Non-pigmented ciliary epithelial cell (primary cell): Measurements from ENCODE around the gene C2orf15.
A peak's percentile ranks its signal among the peaks of the same experiment; 100 is the strongest.
"Not testable (repeated sequence)": the region's sequence is repeated elsewhere in the genome, so short reads cannot be mapped to it uniquely, and the experiment has no call there.

Experiments
- DNase-seq: peaks from one replicate; pipeline ENCODE4 v3.0.0-alpha.2; 2010; ENCODE audit warnings: low read depth

Gene C2orf15, protein sequence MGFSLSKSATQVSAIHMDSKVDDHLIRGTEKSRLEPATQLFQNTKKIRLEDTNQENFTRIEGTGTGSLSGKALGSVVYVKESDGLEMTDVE

DNA sequence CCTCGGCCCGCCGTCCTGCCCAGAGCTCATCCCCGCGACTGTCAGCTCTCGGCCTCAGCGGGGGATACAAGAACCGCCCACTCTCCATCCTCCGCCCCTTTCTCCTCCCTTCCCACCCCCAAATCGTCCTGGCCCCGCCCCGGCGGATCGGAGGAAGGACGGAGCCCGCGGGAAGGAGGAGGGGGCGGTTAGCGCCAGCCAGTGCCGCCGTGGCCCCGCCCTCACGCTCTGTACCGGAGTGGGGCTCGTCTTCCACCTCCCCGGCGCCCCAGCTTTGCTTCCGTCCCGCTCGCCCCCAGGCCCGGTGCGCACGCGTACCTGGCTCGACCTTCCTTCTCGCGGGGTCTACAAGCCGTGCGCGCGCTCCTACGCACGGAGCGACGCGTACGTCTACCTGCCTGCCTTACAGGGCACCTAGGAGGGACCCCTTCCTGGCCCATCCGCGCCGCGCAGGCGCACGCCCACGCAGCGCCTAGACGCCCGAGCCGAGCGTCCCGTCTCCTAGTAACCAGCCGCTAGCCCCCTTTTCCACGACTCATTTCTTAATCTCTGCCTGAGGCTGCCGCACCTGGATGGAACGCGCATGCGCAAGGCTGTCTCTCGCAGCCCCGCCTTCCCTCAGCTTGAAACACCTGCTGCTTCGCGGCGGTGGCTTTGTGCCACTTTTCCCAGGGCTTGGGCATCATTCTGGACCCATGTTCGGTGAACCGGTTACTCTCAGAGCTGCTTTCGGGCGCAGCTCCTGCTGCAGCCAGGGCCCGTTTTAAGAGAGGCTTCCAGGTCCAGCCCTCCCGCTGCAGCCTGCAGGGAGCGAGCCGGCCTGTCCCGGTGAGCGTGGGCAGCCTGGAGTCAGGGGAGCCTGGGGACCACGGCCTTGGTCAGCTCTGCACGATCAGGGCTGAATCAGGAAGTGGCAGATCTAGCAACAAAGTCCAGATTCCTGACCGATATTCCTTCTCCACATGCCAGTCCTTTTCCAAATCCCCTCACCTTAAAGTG lies at the start of gene C2orf15:
TSS of gene C2orf15 (plus strand) at position 598 of the 999 bp plus-strand sequence. CDS start 8,852 bp downstream, outside the sequence.
- DNase-seq, result peak; percentile 37

DNA sequence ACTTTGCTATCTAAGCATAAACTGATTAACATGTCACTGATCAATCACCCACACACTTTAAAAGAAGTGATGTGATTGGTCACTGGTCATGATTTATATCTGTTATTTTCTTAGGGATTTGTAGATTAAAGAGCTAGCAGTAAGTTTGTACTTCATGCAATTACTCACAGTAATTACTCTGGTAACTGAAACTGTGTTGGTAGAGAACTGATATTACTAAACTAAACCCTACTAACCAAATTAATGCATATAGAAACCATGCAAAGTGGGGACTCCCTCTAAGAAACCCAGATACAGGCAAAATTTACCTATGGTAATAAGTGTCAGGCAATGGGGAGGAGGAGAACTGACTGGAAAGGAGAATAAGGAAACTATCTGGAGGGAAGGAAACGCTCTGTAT lies 44.8 kb upstream of the C2orf15 start:
- DNase-seq, result no peak

DNA sequence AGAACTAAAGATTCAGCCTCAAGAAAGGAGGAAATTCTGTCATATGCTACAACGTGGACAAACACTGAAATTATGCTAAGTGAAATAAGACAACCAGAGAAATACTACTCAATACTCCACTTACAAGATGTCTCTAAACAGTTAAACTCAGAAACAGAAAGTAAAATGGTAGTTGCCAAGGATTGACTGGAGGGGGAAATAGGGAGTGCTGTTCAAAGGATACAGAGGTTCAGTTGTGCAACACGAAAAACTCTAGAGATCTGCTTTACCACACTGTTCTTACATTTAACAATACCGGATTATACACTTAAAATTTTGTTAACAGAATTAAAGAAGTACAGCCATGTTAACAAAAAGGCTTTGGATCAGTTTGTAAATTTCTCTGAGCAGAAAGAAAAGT lies 39.8 kb upstream of the C2orf15 start:
- no peak for DNase-seq

DNA sequence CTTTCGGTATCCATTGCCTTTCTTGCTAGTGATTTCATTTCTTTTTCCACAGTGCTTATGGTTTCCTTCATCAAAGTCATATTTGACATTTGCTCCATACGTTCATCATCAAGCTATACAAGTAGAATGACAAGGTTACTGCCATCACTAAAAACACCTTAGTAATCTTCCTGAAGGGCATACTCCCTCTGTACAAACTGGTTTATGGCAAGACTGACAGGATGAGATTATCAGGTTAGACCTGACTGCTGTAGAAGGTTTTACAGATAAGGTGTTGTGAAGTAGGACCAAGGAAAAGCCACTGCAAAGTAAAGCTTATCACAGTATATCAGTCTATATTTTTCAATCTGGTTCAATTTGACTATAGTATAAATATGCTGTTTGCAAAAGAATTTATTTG lies 37.5 kb upstream of the C2orf15 start:
- DNase-seq, result no peak

DNA sequence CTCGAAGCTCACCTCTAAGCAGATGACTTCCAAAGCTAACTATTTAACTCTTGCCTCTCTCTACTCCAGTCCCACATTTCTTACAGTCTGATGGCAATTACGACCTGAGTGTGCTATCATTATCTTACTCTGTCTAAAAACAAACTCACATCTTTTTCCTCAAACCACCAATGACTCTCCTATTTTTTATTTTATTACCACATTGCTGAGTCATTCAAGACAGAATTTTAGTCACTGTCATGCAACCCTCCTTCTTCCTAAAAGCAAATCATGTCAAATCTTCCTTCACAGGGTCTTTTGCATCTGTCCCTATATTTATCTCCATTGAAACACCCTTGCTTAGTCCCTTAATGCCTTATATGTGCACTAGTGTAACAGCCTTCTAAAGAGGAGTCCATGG lies 34.6 kb upstream of the C2orf15 start:
- DNase-seq, result no peak

DNA sequence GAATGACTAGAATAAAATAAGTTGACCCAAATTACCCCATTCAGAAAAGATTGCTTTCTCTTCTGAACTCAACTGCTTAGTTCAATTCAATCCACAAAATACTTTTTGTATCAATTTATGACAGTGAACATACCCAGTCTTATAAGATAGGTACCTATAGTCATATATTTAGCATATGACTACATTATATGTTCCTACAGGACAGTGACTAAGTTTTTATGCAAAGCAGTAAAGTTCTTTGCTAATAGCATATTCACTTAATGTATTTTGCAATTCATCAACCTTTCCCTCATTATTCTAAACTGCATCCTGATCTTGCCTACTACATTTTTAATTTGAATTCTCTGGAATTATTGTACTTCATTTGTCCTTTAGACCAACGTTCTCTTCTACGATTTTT lies 30.3 kb upstream of the C2orf15 start:
- DNase-seq, result no peak

DNA sequence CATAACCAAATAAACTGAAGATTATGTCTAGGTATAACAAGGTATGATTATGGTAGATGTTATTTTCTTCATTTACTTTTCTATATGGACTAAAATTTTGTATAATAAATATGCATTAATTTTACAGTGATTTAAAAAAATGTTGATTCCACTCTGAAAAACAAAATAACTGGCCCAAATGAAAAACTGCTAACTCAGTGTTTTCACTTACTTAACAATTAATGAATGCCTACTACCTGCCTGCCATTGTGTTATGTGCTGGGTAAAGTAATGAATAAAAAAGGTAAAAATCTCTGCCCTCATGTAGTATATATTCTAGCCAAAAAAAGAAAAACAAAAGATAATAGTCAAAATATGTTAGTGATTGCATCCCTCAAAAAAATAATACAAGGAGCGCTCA lies 29.6 kb upstream of the C2orf15 start:
- no peak for DNase-seq

DNA sequence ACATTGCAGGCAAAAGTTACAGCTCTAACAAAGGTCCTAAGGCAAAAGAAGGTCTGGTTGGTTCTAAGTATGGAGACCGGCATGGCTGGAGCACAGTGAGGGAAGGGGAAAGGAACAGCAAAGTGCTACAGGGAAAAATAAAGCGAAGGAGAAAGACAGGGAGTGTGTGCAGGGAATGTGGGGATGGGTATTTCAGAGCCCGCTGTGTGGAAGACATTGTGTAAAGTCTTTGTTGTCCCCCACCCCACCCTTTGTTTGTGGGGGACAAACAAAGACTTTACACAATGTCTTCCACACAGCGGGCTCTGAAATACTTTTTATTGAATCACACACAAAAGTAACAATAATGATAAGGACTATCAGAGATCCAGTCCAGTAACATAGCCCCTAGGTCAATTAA lies 28.9 kb upstream of the C2orf15 start:
- no peak for DNase-seq

DNA sequence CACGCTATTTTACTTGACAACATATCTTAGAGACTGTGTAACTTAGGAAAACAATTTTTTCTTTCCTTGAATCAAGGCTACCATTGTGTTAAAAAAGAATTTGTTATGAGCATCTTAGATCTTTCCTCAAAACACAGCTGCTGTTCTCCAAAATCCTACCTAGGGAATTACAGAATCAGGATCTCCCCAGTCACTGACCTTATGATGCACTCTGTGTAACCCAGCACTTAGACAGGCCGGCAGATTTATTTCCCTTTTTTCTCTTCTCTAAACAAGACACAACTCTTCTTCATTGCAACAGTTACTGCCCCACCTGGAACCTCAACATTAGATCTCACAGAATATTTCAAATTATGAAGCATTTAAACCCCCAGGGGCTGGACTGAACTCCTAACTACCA lies 13.5 kb upstream of the C2orf15 start:
- DNase-seq, result no peak

DNA sequence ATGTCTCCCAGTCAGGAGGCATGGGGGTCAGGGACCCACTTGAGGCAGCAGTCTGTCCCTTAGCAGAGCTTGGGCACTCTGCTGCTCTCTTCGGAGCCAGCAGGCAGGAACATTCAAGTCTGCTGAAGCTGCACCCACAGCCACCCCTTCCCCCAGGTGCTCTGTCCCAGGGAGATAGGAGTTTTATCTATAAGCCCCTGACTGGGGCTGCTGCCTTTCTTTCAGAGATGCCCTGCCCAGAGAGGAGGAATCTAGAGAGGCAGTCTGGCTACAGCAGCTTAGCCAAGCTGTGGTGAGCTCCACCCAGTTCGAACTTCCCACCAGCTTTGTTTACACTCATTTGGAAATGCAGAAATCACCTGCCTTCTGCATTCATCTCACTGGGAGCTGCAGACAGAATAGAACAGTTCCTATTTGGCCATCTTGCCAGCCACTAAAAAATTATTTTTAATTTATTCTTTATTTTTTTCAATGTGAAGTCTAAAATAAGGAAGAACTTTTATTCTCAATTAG lies 6.4 kb upstream of the C2orf15 start:
- not testable (repeated sequence) for DNase-seq

DNA sequence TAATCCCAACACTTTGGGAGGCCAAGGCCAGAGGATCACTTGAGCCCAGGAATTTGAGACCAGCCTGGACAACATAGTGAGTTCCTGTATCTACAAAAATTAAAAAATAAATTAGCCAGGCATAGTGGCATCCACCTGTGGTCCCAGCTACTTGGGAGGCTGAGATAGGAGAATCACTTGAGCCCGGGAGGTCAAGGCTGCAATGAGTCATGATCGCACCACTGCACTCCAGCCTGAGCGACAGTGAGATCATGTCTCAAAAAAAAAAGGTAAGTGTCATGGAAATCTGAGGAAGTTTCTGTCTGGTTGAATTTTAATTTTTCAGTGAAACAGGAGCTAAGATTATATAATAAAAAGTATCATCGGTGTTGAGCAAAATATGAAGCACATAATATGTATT lies 2.5 kb upstream of the C2orf15 start:
- DNase-seq, result no peak

DNA sequence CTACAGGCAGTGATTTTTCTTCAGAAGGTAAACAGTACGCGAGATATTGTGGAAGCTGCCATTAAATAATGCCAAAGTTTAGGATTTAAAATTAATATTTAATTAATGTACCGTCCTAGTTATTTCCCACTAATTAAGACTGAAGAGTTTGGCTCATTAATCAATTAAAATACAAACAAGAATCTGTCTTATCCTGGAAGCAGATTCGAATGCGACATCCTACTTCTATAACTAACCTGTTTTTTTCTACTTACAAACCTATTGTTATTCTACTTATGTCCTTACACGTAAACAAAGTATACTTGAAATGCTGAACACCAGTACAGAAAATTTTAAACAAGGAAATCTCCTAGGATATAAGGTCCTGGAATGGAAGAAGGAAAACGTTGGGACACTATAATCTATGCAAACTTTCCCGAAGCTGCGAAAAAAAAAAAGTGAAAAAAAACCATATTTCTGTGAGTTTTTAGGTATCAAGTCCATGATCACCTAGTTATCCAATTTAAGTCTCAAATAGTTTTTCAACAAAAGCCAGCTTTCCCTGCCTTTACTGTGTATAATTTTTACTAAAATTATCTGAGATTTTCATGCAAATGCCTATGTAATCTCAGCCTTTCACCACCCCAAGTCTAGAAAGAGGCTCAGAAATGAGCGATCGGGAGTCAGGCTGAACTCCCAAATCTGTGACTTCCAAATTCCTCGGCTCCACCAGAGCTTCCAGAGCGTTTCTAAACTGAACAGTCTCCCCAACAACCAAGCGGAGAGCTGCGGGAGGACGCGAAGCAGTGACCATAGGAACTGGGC lies 1.2 kb upstream of the C2orf15 start:
- no peak for DNase-seq

DNA sequence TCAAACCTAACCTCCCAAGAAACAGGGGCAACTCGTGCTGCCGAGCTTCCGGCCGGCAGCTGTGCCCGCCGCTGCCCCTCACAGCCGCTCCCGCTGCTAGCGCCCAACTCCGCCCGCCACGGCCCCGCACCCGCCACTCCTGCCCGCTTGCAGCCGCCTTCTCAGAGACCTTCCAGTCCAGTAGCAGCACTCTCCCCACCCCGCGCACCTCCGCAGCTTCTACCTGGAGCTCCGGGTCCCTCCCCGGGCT lies 722 bp upstream of the C2orf15 start:
- DNase-seq, result no peak

DNA sequence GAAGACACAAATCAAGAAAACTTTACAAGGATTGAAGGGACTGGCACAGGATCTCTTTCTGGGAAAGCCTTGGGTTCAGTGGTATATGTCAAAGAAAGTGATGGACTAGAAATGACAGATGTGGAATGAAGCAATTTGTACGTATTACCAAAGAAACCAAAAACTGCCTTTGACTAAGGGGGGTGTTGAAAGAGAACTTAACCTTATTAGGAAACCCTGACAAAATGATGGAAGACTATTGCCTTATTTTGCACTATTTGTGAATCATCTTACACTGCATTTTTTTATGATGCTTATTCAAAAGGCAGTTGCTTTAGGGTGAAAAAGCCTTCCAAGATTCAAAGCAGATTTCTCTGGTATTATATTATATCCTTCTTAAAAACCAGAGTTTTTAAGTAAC lies 9.2 kb downstream of the C2orf15 start:
- DNase-seq, result no peak

DNA sequence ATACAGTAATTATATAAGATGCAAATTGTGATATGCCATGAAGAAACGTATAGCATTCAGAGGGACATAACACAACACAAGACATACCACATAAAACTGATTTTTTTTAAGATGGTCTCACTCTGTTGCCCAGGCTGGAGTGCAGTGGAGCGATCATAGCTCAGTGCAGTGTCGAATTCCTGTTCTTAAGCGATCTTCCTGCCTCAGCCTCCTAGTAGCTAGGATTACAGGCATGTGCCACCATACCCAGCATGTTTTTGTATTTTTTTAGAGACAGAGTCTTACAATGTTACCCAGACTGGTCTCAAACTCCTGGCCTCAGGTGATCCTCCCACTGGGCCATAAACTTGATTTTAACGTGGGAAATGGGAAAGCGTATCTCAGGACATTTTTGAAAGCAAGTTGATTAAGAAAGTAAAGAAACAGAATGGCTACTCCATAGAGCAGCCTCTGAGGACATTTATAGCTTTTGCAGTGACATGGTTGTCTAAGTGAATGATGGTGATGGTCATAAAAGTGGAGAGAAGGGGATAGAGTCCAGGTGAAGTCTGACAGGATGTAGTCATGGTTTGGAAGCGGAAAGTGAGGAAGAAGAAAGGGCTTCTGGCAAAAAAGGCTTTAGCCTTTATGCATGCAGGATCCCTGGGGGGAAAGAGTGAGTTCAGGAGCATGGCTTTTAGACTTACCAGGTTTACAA lies 10.8 kb downstream of the C2orf15 start:
- no peak for DNase-seq

DNA sequence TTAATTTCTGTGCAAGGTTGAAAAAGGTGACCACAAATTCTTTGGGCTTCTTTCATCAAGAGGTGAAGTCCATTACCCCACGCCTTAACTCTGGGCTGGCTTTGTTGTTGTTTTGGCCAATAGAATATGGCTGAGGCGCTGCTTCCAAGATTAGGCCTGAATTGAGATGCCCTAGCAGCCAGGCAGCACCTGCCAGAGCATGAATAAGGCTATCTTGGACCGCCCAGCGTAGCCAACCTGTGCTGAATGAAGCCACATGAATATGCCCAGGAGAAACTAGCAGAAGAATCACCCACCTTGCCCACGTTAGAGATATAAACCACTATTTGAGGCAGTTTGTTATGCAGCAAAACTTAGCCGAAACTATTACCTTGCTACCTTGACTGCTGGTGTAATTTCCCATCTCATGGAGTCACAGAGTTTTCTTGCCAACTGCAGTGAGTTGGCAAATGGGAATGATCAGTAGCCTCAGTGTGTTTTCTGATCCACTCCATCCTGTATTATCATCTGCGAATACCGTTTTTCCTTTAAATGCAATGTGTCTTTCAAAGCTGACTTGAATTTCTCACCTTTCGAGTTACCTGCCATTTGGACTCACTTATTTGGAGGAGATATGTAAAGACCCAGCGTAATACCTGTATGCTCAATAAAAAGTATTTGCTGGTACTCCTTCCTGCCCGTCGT lies 12.6 kb downstream of the C2orf15 start:
- no peak for DNase-seq

DNA sequence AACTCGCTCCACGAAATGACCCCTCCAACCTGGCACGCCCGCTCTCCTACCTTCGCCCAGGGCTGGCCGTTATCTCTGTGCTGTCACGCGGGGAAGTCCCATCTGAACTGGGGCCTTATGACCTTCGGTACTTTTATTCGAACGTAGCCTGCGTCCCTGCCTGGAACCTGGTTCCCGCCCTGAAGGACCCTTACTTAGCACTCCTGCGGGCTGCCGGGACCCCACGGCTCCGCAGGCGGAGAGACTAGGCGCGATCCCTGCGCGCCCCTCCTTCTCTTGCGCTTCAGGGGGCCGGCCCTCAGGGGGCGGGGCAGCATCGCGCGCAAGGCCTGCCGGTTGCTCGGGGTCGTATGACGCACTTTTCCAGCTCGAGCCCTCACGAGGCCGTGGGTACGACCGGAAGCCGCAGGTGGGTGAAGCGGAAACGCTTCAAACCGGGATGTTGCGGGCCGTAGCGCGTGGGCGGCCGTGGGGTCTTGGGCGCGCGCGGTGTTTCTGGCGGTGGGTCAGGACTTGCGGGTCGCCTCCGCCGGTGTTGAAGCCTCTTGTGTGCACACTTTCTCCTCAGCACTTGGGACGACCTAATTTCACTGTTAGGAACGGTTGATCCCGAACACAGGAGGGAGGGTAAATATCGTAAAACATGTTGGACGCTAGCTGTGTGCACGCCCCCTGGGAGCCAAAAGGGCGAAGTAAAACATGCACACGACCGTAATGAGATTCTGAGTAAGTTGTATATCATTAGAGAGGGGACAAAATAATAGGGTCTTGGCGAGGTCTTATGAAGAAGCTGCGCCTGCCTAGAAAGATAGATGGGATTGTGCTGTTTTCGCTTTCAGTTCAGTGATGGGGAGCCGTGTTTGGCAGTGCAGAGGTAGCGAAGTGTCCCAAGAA lies 13.4 kb downstream of the C2orf15 start, which contains the start of the genes LIPT1 and TSGA10:
TSS of gene LIPT1 (plus strand) at position 325 of the 894 bp plus-strand sequence. CDS start 6,991 bp downstream, outside the sequence.
TSS of gene TSGA10 (minus strand) at position 300 of the 894 bp plus-strand sequence. CDS start 45,503 bp downstream, outside the sequence.
- peak; percentile 57 for DNase-seq

DNA sequence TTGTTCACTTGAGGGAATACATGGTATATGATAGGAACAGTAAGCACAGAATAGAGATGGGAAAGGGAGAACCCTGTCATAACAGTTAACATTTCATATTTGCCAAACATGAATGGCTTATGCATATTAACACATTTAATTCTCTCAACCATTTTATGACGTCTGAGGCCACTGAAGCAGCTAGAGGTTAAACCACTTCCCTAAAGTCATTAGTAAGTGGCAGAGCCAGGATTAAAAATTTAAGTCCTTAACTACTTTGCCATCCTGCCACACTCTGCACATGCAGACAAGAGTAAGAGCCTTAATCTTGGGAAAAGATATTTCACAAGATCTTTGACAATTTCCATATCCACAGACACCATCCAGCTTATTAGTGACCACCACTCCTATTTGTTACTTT lies 15.4 kb downstream of the C2orf15 start:
- DNase-seq, result no peak

DNA sequence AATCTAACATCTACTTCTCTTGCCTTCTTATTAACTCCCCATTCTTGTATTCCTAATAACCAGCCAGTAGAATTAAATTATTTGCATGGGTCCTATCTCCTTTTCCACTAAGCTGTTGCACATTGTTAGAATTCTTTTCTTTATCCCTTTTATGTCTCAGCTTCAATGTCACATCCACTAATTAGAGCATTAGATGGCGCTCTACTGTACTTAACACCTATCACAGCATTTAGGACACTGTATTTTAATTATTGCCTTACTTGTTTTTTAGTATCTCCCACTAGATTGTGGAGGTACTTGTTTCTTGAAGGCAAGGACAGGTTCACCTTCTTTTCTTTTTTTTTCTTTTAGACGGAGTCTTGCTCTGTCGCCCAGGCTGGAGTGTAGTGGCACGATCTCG lies 17.1 kb downstream of the C2orf15 start:
- no peak for DNase-seq

DNA sequence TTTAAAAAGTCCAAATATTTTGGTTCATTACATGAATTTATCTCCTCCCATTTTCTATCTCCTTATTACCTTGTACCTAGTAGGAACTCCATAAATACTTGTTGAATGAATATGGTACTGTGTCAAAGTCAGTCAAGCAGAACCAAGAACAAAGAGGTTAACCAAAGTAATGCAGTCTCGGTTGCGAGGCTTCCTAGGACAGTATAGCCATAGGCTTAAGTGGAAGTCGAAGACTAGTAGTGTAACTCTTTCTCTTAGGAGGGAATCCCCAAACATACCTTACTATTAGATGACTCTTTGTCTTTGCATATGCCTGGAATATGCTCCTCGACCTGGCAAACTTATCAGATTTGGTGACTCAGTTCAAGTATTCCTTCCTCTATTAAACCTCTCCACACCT lies 18.1 kb downstream of the C2orf15 start:
- DNase-seq, result no peak
